ENCODE data around the gene ME1. TPM values are rescaled to one million over a fixed set of nuclear protein-coding genes. Genes with fewer than 3 reads are reported as not detected.
A peak's percentile ranks its signal among the peaks of the same experiment; 100 is the strongest.

The ME1 gene
- total RNA-seq, 1 donor: 39.7 TPM

DNA sequence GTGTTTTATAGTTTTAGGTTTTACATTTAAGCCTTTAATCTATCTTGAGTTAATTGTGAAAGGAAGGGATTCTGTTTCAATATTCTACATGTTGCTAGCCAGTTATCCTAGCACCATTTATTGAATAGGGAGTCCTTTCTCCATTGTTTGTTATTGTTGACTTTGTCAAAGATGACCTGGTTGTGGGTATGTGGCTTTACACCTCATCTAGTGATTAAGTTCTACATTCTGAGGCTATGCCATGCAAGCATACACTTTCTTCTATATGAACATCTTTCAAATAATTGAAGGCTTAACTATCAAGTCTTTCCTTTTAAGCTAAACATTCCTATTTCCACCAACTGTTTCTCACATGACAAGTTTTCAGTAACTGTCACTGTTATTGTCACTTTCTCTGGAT lies 46.1 kb downstream of the ME1 start:
- TF ChIP-seq, protein P1, sequence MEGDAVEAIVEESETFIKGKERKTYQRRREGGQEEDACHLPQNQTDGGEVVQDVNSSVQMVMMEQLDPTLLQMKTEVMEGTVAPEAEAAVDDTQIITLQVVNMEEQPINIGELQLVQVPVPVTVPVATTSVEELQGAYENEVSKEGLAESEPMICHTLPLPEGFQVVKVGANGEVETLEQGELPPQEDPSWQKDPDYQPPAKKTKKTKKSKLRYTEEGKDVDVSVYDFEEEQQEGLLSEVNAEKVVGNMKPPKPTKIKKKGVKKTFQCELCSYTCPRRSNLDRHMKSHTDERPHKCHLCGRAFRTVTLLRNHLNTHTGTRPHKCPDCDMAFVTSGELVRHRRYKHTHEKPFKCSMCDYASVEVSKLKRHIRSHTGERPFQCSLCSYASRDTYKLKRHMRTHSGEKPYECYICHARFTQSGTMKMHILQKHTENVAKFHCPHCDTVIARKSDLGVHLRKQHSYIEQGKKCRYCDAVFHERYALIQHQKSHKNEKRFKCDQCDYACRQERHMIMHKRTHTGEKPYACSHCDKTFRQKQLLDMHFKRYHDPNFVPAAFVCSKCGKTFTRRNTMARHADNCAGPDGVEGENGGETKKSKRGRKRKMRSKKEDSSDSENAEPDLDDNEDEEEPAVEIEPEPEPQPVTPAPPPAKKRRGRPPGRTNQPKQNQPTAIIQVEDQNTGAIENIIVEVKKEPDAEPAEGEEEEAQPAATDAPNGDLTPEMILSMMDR (IDR thresholded peaks at IDR 0.05; ENCODE audit: insufficient read depth, low read depth, low read length): no peak
- H3K4me3 ChIP-seq (ENCODE audit: low read depth, low read length): no peak overlapping the region
- no peak for DNase-seq (ENCODE audit: low read depth)

DNA sequence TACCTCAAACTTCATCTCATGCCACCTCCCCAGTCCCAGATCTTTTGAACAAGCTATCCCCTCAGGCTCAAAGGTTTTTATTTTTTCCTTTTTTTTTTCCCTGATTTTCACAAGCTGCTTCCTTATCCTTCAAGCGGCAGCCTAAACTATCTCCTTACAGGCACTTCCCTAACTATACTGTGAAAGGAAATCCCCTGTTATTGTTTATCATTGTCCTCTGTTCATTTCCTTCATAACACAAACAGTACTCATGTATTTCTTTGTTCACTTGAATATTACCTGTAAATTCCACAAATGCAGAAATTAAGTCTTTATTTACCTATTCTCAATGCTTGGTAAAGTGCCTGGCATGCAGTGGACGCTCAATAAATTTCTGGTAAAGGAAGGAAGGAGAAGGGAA lies 48.9 kb downstream of the ME1 start:
- peak; percentile 9 for DNase-seq (ENCODE audit: low read depth)
- TF ChIP-seq, protein P1 (IDR thresholded peaks at IDR 0.05; ENCODE audit: insufficient read depth, low read depth, low read length): no peak
- H3K4me3 ChIP-seq (ENCODE audit: low read depth, low read length): no peak overlapping the region

GRCh38 chr6:83378621-83379388 lies 52.0 kb downstream of the ME1 start:
- peak; percentile 58 for DNase-seq (ENCODE audit: low read depth)
- no peak overlapping the region for H3K4me3 ChIP-seq (ENCODE audit: low read depth, low read length)
- TF ChIP-seq, protein P1 (IDR thresholded peaks at IDR 0.05; ENCODE audit: insufficient read depth, low read depth, low read length): no peak

GRCh38 chr6:83371423-83371822 lies 59.4 kb downstream of the ME1 start:
- peak; percentile 45 for DNase-seq (ENCODE audit: low read depth)
- no peak overlapping the region for H3K4me3 ChIP-seq (ENCODE audit: low read depth, low read length)
- TF ChIP-seq, protein P1 (IDR thresholded peaks at IDR 0.05; ENCODE audit: insufficient read depth, low read depth, low read length): no peak

GRCh38 chr6:83370567-83370966 lies 60.3 kb downstream of the ME1 start:
- DNase-seq (ENCODE audit: low read depth): no peak
- TF ChIP-seq, protein P1 (IDR thresholded peaks at IDR 0.05; ENCODE audit: insufficient read depth, low read depth, low read length): no peak
- H3K4me3 ChIP-seq (ENCODE audit: low read depth, low read length): no peak overlapping the region

- DNase-seq (ENCODE audit: low read depth): no peak
- H3K4me3 ChIP-seq (ENCODE audit: low read depth, low read length): no peak overlapping the region
- TF ChIP-seq, protein P1 (IDR thresholded peaks at IDR 0.05; ENCODE audit: insufficient read depth, low read depth, low read length): no peak
Measured at GRCh38 chr6:83369692-83370091, 61.2 kb downstream of the ME1 start.

GRCh38 chr6:83368577-83368976 lies 62.3 kb downstream of the ME1 start:
- TF ChIP-seq, protein P1 (IDR thresholded peaks at IDR 0.05; ENCODE audit: insufficient read depth, low read depth, low read length): no peak
- no peak overlapping the region for H3K4me3 ChIP-seq (ENCODE audit: low read depth, low read length)
- DNase-seq (ENCODE audit: low read depth): no peak
